CMK (cell line): Measurements from ENCODE around the gene ZDHHC4.
"Not testable (repeated sequence)": the region's sequence is repeated elsewhere in the genome, so short reads cannot be mapped to it uniquely, and the experiment has no call there.

Experiments used
- DNase-seq: peaks from one replicate; pipeline ENCODE4 v3.0.0-alpha.2; 2010; ENCODE audit warnings: low read depth

Gene ZDHHC4

DNA sequence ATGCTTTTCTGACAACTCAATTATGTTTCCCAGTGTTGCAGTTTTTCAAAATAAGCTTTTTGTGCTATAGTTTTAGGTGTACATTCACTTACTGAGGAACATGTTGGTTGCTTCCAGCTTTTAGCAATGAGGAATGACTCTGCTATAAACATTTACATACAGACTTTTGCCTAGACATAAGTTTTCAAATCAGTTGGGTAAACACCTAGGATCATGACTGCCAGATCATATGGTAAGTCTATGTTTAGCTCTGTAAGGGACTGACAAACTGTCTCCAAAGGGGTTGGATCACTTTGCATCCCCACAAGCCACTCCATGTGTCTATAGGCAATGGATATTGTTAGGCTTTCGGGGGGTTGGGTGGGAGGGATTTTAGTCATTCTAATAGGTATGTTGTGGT is 15.1 kb upstream of the ZDHHC4 start:
- DNase-seq: no peak

DNA sequence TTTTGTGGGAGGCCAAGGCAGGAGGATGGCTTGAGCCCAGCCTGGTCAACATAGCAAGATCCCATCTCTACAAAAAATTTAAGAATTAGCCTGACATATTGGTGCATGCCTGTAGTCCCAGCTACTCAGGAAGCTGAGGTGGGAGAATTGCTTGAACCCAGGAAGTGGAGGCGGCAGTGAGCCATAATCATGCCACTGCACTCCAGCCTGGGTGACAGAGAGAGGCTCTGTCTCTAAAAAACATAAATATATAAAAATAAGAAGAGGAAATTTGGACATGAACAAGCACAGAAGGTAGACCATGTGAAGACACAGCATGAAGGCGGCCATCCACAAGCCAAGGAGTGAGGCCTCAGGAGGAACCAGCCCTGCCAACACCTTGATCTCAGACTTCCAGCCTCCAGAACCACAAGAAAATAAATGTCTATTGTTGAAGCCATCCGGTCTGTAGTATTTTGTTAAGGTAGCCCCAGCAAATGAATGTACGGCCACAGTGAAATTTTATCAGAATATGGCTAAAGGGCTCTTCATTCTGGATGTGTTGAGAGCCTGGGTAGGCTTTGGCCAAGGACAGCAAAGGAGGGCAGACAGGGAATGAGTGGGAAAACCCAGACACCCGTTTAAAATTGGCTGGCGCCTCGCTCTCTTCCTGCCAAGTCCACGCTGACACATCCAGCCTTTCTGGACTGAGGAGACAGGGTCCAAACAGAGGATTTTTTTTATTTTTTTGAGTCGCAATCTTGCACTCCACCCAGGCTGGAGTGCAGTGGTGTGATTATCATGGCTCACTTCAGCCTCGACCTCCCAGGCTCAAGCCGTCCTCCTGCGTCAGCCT is 13.1 kb upstream of the ZDHHC4 start:
- DNase-seq: no peak

DNA sequence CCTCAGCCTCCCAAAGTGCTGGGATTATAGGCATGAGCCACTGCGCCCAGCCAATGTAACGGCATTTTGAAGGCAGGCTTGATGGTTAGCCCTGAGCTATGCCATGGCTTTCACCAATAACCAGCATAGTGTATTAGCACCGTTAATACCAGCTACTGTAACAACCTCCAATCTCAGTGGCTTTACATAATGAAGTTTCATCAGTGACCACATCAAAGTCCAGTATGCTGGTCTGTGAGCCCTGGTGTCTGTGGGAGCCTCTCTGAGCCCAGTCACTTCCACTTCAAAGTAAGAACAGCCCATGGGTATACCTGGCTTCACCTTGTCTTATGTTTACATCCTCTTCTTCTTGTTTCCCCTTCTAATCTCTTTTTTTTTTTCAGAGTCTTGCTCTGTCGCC is 11.6 kb upstream of the ZDHHC4 start:
- no peak for DNase-seq

DNA sequence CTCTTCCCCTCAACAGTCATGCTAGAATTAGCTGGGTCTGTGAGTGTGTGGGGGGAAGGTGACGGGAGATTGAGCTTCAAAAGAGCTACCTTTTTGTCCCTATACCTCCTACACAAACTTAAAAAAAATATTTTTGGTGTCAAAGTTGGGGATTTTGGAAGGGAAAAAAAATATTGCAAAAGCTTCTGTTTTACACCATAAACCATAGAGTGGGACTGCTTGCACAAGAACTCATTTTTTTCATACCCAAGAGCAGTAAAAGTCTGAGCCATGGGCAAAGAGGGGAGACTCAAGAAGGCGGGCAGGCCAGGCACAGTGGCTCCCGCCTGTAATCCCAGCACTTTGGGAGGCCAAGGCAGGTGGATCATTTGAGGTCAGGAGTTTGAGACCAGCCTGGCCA is 9.4 kb upstream of the ZDHHC4 start:
- DNase-seq: no peak

DNA sequence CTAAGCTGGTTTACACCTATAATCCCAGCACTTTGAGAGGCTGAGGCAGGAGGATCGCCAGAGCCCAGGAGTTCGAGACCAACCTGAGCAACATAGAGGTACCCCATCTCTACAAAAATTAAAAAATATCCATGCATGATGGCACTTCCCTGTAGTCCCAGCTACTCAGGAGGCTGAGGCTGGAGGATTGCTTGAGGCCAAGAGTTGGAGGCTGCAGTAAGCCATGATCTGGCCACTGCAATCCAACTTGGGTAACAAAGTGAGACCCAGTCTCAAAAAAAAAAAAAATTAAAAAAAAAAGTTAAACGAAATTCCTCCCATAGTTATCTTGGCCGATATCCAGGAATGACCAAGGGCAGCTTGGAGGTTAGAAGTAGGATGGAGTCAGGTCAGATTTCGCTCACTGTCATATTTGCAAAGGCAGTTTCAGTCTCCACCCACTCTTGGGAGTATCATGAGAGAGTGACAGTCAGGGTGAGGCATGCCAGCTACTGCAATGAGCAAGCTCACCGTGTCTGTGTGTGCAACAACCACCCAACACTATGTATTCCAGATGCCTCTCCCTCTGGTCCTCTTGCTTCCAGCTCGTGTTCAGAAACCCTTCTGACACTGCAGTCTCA is 6.0 kb upstream of the ZDHHC4 start:
- no peak for DNase-seq

DNA sequence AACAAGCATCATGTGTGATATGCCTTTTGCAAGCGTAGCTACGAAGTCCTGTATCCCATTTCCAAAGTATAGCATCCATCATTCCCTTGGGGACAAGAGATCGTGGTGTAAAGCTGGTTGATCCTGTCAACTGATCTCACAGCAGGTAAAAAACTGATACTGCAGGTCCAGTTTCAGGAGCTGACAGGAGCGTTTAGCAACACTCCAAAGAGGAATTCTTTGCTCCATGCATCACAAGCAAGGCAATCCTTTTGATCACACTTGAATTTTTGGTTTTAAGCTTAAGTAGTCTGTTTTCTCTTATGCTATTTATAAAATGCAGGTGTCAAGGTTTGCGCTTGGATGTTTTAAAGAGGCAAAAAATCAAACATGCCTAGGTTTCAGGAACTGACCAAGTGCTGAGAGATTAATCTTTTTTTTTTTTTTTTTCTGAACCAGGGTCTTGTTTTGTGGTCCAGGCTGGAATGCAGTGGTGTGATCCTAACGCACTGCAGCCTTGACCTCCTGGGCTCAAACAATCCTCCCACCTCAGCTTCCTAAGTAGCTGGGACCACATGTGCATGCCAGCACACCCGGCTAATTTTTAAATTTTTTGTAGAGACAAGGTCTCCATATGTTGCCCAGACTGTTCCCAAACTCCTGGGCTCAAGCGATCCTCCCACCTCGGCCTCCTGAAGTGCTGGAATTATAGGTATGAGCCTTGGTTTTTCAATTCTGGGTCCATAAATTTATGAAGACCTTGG is 1.8 kb upstream of the ZDHHC4 start:
- no peak for DNase-seq

GRCh38 chr7:6576024-6576866 is 1.0 kb upstream of the ZDHHC4 start:
- no peak for DNase-seq

- DNase-seq: not testable (repeated sequence)
Measured at GRCh38 chr7:6576867-6577368, 336 bp upstream of the ZDHHC4 start.

DNA sequence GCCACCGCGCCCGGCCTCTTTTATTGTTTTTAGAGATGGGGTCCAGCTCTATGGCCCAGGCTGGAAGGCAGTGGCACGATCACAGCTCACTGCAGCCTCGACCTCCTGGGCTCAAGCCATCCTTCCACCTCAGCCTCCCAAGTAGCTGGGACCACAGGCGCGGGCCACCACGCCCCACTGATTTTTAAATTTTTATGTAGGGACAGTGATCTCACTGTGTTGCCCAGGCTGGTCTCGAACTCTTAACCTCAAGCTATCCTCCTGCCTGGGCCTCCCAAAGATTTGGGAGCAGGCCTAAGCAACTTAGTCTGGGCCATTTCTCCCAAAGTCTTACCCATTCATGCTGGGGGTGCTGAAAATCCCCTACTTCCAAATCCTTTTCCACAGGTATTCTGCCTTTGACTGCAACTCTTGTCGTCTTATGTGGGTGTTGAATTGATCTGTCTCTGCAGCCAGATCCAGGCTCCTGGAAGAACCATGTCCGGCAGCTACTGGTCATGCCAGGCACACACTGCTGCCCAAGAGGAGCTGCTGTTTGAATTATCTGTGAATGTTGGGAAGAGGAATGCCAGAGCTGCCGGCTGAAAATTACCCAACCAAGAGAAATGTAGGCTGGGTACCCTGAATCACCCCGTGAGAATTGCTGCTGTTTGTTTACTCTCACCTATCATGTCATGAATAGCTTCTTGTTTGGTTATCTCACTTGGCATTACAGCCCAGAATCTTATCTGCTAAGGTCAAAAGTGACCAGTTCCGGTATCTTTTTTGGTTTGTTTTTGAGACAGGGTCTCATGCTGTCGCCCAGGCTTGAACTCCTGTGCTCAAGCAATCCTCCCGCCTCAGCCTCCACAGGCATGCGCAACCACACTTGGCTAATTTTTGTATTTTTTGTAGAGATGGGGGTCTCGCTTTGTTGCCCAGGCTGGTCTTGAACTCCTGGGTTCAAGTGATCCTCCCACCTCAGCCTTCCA is 1.1 kb downstream of the ZDHHC4 start:
- peak; percentile 54 for DNase-seq

GRCh38 chr7:6579446-6579845 is 2.2 kb downstream of the ZDHHC4 start:
- DNase-seq: no peak

GRCh38 chr7:6585746-6586432 is 8.6 kb downstream of the ZDHHC4 start:
- not testable (repeated sequence) for DNase-seq

DNA sequence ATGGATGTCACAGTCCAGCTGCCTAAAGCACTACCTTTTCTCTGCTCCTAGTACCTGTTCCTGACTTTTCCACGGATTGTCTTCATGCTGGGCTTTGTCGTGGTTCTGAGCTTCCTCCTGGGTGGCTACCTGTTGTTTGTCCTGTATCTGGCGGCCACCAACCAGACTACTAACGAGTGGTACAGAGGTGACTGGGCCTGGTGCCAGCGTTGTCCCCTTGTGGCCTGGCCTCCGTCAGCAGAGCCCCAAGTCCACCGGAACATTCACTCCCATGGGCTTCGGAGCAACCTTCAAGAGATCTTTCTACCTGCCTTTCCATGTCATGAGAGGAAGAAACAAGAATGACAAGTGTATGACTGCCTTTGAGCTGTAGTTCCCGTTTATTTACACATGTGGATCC is 11.3 kb downstream of the ZDHHC4 start:
- DNase-seq: no peak

GRCh38 chr7:6589151-6589828 is 12.0 kb downstream of the ZDHHC4 start:
- no peak for DNase-seq

DNA sequence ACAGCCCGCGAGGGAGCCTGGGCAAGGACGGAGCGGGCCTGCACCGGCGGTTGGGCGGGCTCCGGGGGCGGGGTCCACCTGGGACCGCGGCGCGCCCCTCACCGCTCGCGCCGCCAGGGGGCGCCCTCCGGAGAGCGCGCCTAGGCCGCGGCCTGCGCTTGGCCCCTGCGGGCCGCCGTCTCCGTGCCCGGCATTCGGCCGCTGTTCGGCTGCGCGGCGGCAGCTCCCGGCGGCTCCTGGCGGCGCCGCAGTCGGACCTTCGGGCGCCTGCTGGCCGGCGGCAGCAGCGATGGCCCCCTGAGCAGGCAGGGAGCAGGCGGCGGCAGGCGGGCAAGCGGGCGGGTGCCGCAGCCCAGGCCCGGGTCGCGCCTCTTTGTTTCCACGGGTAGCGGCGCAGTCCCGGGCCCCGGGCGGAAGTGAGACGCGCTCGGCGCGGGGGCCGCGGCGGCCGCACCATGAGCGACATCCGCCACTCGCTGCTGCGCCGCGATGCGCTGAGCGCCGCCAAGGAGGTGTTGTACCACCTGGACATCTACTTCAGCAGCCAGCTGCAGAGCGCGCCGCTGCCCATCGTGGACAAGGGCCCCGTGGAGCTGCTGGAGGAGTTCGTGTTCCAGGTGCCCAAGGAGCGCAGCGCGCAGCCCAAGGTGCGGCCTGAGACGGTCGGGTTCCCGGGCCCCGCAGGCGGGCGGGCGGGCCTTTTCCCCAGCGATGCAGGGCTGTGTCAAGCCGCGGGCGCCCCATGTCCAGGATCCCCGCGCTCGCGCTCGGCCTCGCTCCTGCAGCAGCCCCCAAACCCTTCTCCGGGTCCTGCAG is 12.8 kb downstream of the ZDHHC4 start, which contains the start of gene INTS15:
Gene INTS15, plus strand, starts transcription at position 193 of the 816 bp plus-strand sequence. Its CDS starts 263 bp downstream, at position 456.
- DNase-seq: peak; percentile 57

GRCh38 chr7:6590645-6591110 is 13.4 kb downstream of the ZDHHC4 start:
- DNase-seq: no peak

DNA sequence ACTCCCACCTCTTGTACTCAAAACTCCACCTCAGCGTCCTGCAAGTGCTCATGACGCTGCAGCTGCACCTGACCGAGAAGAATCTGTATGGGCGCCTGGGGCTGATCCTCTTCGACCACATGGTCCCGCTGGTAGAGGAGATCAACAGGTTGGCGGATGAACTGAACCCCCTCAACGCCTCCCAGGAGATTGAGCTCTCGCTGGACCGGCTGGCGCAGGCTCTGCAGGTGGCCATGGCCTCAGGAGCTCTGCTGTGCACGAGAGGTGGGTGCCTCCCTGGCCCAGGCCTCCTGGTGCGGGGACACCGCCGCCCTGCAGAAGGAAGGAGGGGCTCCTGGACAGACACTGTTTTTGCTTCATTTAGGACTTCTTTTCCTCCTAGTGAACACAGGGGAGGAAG is 22.8 kb downstream of the ZDHHC4 start:
- DNase-seq: no peak

DNA sequence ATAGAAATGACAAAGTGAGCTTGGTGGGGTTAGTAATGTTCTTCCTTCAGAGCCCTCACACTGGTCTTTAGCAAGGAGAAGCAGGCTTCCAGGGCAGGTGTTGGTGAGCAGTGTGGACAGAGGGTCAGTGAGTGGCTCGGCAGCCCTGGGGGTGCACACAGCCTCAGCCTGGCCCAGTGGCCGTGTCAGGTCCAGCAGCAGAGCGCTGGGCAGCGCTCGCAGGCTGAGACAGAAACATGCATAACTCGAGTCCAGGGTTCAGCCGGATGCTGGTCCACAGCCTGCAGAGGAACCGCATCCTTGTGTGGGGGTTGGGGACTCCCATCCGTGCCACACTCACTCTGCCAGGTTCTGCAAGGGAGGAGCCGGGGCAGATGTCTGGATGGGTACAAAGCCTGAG is 27.2 kb downstream of the ZDHHC4 start:
- DNase-seq: no peak

DNA sequence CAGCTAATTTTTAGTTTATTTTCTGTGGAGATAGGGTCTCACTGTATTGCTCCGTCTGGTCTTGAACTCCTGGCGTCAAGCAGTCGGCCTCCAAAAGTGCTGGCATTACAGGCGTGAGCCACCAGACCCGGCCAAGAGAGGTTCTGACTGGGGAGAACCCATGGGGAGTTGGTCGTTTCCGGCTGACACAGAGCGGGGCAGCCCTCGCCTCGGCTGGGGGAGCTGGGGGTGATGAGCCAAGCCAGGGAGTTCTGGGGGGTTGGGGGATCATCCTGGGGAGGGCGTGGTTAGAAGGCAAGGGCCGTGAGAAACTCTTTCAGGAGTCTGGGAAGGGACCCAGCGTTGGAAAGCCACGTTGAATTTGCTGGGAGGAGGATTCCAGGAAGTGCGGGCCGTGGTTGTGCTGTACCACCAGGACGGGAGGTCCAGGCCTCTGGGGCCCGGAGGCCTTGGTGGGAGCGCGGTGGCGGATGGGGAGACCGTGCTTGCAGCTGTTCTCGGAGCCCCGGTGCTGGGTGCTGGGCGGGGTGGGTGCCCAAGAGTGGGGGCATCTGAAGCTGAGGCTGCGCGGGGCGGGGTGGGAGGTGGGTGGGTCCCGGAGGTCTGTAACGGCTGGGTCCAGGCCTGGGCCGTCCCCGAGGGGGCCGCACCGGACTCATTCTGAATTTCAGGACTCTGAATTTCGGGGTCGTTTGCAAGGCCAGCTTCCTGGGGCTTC is 29.8 kb downstream of the ZDHHC4 start:
- DNase-seq: no peak
